Gastrocnemius medialis (tissue), 4 donors: ENCODE results near the gene ATXN7L2. TPM values are rescaled to one million over a fixed set of nuclear protein-coding genes. Genes with fewer than 3 reads are reported as not detected.
A peak's percentile ranks its signal among the peaks of the same experiment; 100 is the strongest.

ENCODE experiments used
- ATAC-seq, 2 donors: fragments of 150-250 bp; one replicate each; pipeline ENCODE4 v1.9.1; 2016
- DNase-seq, 2 donors: peaks; one replicate each; pipeline ENCODE4 v3.0.0-alpha.2; 2019
- H3K27ac ChIP-seq, 4 donors: fragments of 200-600 bp; sonication (generic); 1 replicate in 1 of 4; 2 replicates in 3 of 4; pipeline ENCODE4 v1.5.1; 2016 to 2018; ENCODE audit warnings: mild to moderate bottlenecking in 2 of 4, moderate library complexity in 1 of 4
- H3K27me3 ChIP-seq, 3 donors: fragments of 200-600 bp; sonication (generic) in 2 of 3; 1 replicate in 1 of 3; 2 replicates in 2 of 3; pipeline versions ENCODE4 v1.5.1 to v1.6.0; 2016 to 2019; ENCODE audit warnings: mild to moderate bottlenecking in 1 of 3, moderate library complexity in 1 of 3
- H3K36me3 ChIP-seq, 2 donors: fragments of 200-600 bp; sonication (generic) in 1 of 2; one replicate each; pipeline ENCODE4 v1.5.1; 2017 to 2018
- H3K4me1 ChIP-seq, 2 donors: fragments of 200-600 bp; sonication (generic) in 1 of 2; one replicate each; pipeline ENCODE4 v1.5.1; 2016 to 2017; ENCODE audit warnings: mild to moderate bottlenecking in 2 of 2
- H3K4me3 ChIP-seq, 4 donors: fragments of 200-600 bp; sonication (generic) in 3 of 4; 1 replicate in 1 of 4; 2 replicates in 3 of 4; pipeline ENCODE4 v1.5.1; 2016 to 2019; ENCODE audit warnings: mild to moderate bottlenecking in 2 of 4
- H3K9me3 ChIP-seq, 3 donors: fragments of 200-600 bp; sonication (generic) in 2 of 3; 1 replicate in 1 of 3; 2 replicates in 2 of 3; pipeline ENCODE4 v1.5.1; 2016 to 2019
- POLR2A ChIP-seq, 2 donors: fragments of 450-650 bp; IDR thresholded peaks; one replicate each; pipeline ENCODE4 v1.6.1; 2017; ENCODE audit warnings: antibody characterized with exemption in 2 of 2, mild to moderate bottlenecking in 2 of 2, moderate library complexity in 2 of 2
- in situ Hi-C, 4 donors: fragments of 200-750 bp; cut with MboI; loops; one replicate each; pipeline versions ENCODE4 v1.15.0 to v1.8.0; 2017; ENCODE audit warnings: low sequenced_read_pairs in 4 of 4
- intact Hi-C: fragments of 100-400 bp; cut with DNase I; formaldehyde crosslinking; loops from one replicate; pipeline ENCODE4 v1.15.1; 2023; ENCODE audit warnings: low total_unique reads
- total RNA-seq, 4 donors: library from RNA; depleted of rRNA; stranded (reverse); fragments of >200 nt; gene quantifications; one replicate each; pipeline versions ENCODE4 v1.1.0 to v1.2.3, GENCODE V29; 2016
- TF ChIP-seq, protein P1 (sequence below), 5 experiments: fragments of 450-650 bp in 3 of 5; fragments of 200-600 bp in 2 of 5; sonication (generic) in 2 of 5; IDR thresholded peaks in 4 of 5; conservative IDR thresholded peaks in 1 of 5; 1 replicate in 4 of 5; 2 replicates in 1 of 5; pipeline ENCODE4 v1.5.1; 2016 to 2019; ENCODE audit warnings: antibody characterized with exemption in 5 of 5, mild to moderate bottlenecking in 3 of 5, moderate library complexity in 3 of 5

Gene ATXN7L2
- total RNA-seq, 4 donors from 2014 or later: 2.1 to 12.1 (median 6.5) TPM

DNA sequence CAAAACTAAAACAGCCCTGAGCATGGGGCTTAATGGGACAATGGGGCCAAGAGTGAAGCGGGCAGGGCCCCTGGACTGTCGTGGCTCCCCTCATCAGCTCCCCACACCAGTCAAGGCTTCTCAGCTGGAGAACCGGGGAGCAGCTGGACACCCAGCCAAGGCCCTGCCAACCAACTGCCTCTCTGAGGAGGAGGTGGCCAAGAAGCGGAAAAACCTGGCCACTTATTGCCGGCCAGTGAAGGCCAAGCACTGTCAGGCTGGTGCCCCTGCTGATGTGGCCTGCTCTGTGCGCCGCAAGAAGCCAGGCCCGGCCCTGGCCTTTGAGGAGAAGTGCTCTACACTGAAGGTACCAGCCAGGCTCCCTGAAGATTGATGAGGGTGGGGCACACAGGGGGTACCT, 7.7 kb downstream of the ATXN7L2 start:
- H3K36me3 ChIP-seq: peaks cover 0 to 35% of the 10 kb centered on the region in 2 donors
- in situ Hi-C loops (loop anchor here in 2 of 4 donors (5.0 kb wide), 1 partner anchor 41 kb away; no protein-coding TSS in a partner anchor), intact Hi-C loops (loop anchor here (5.0 kb wide), 1 partner anchor 126 kb away; the partner anchor contains the start of genes AMPD2 and GNAT2)
- no peak for ATAC-seq
- H3K27me3 ChIP-seq: no peaks in the 10 kb centered on the region
- H3K27ac ChIP-seq: peak overlapping the region in 3 of 4 donors; percentile 0 to 62 (median 26)
- H3K4me1 ChIP-seq: peaks cover 11 to 27% of the 10 kb centered on the region in 2 donors
- H3K4me3 ChIP-seq: no peak overlapping the region
- TF ChIP-seq, protein P1, sequence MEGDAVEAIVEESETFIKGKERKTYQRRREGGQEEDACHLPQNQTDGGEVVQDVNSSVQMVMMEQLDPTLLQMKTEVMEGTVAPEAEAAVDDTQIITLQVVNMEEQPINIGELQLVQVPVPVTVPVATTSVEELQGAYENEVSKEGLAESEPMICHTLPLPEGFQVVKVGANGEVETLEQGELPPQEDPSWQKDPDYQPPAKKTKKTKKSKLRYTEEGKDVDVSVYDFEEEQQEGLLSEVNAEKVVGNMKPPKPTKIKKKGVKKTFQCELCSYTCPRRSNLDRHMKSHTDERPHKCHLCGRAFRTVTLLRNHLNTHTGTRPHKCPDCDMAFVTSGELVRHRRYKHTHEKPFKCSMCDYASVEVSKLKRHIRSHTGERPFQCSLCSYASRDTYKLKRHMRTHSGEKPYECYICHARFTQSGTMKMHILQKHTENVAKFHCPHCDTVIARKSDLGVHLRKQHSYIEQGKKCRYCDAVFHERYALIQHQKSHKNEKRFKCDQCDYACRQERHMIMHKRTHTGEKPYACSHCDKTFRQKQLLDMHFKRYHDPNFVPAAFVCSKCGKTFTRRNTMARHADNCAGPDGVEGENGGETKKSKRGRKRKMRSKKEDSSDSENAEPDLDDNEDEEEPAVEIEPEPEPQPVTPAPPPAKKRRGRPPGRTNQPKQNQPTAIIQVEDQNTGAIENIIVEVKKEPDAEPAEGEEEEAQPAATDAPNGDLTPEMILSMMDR (IDR thresholded peaks at IDR 0.05 in 4 of 5, conservative IDR thresholded peaks at IDR 0.05 in 1 of 5): no peak
- TF ChIP-seq POLR2A (IDR thresholded peaks at IDR 0.05): no peak
- H3K9me3 ChIP-seq: no peaks in the 10 kb centered on the region
- no peak for DNase-seq

DNA sequence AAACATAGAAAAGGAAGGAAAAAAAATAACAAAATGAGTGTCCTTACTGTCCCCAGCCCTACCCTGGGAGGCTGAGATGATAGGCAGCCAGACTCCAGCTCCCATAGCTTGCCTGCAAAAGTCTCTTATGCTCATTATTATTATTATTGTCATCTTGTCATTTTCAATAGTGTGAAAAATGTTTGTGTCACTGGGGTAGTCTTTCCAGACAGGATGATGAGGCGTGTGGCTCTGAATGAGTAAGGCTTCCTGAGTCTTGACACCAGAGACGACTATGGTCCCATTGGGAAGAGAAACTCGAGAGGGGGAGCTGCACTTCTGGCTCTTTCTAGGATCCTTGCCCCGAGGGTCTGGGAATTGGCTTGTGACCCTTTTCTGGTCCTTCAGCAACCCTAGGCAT, 9.1 kb downstream of the ATXN7L2 start:
- TF ChIP-seq, protein P1 (IDR thresholded peaks at IDR 0.05 in 4 of 5, conservative IDR thresholded peaks at IDR 0.05 in 1 of 5): no peak
- TF ChIP-seq POLR2A (IDR thresholded peaks at IDR 0.05): no peak
- intact Hi-C loops: loop anchor here (1.0 to 5.0 kb wide), 2 partner anchors 40 to 125 kb away; partner anchors contain the start of genes AMPD2 and GNAT2
- Histone ChIP-seq H3K4me3 (no peak overlapping the region), H3K27me3 (no peaks in the 10 kb centered on the region), H3K36me3 (peaks cover 0 to 49% of the 10 kb centered on the region in 2 donors), H3K27ac (peak overlapping the region in 1 of 4 donors; percentile 86), H3K9me3 (no peaks in the 10 kb centered on the region), H3K4me1 (peaks cover 11 to 27% of the 10 kb centered on the region in 2 donors)
- in situ Hi-C loops: loop anchor here in 2 of 4 donors (5.0 kb wide), 1 partner anchor 40 kb away; no protein-coding TSS in a partner anchor
- ATAC-seq (no peak), DNase-seq (no peak)

DNA sequence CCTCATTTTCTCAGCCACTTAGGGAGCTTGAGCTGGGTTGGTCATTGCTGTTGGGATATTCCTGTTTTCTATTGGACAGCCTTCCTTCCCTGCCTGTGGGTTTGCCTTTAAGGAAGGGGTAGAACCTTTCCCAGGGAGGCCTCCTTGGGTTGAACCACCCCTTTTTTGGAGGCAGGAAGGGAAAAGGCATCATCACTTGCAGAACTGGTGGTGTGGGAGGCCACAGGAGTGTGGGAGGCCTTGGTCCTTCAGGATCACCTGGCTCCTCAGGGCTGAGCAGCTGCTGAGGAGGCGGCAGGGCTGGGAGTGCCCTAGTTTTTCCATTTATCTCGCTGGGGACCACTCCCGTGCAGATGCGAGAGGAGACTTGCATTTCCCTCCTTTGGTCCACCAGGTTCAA, 9.5 kb downstream of the ATXN7L2 start:
- Histone ChIP-seq H3K27me3 (no peaks in the 10 kb centered on the region), H3K4me1 (peaks cover 11 to 27% of the 10 kb centered on the region in 2 donors), H3K9me3 (no peaks in the 10 kb centered on the region), H3K4me3 (peak overlapping the region in 2 of 4 donors; percentile 98 to 100), H3K27ac (peak overlapping the region; percentile 62 to 86 (median 83)), H3K36me3 (peaks cover 0 to 45% of the 10 kb centered on the region in 2 donors)
- ATAC-seq: no peak
- in situ Hi-C loops (loop anchor here in 2 of 4 donors (5.0 kb wide), 1 partner anchor 39 kb away; no protein-coding TSS in a partner anchor), intact Hi-C loops (loop anchor here (1.0 to 5.0 kb wide), 2 partner anchors 39 to 124 kb away; partner anchors contain the start of genes AMPD2 and GNAT2)
- no peak for TF ChIP-seq POLR2A (IDR thresholded peaks at IDR 0.05)
- TF ChIP-seq, protein P1 (IDR thresholded peaks at IDR 0.05 in 4 of 5, conservative IDR thresholded peaks at IDR 0.05 in 1 of 5): no peak
- no peak for DNase-seq

DNA sequence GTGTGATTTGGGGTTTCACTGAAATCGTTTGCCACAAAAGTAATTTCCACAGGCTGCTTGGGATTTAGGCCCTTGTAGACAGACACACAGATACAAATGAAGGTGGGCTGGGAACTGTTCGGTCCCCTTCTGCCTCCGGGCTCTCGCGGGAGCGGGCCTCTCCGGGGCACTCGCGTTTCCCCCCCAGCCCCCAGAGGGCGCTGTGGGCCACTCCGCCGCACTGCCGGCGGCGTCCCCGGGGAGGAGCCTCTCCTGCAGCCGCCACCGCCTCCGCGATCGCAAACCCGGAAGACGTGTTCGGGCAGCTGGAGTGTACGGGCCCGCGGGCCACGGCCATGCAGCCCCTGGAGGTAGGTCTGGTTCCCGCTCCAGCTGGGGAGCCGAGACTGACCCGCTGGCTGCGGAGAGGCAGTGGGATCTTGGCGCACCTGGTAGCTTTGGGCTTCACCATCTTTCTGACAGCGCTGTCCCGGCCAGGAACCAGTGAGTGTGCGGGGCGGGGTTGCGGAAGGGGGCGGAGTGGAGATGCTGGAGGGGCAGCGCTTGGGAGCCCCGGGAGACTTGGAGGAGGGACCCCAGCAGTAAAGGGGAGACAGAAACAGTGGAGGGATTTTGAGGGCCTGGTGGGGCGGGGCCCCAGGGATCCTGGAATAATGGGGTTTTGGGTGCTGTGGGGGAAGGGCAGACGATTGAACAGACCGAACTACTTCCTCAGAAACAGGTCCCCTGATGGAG, 10.3 kb downstream of the ATXN7L2 start, which contains the start of gene CYB561D1:
Gene CYB561D1, plus strand, starts transcription at position 290 of the 735 bp plus-strand sequence. Its CDS starts 46 bp downstream, at position 336.
- peak within 1 kb of the TSS; percentile 82 to 100 (median 97) for H3K4me3 ChIP-seq
- H3K27ac ChIP-seq: peak within 1 kb of the TSS; percentile 62 to 86 (median 83)
- in situ Hi-C loops (loop anchor here in 2 of 4 donors (5.0 kb wide), 1 partner anchor 38 kb away; no protein-coding TSS in a partner anchor), intact Hi-C loops (loop anchor here (1.0 to 5.0 kb wide), 2 partner anchors 38 to 123 kb away; partner anchors contain the start of genes AMPD2 and GNAT2)
- peaks cover 0 to 38% of the 10 kb centered on the region in 2 donors for H3K36me3 ChIP-seq
- peak; percentile 73 to 85 for ATAC-seq
- peaks cover 11 to 27% of the 10 kb centered on the region in 2 donors for H3K4me1 ChIP-seq
- H3K27me3 ChIP-seq: no peaks in the 10 kb centered on the region
- no peaks in the 10 kb centered on the region for H3K9me3 ChIP-seq
- peak; percentile 19 to 46 for TF ChIP-seq POLR2A (IDR thresholded peaks at IDR 0.05)
- TF ChIP-seq, protein P1 (IDR thresholded peaks at IDR 0.05 in 4 of 5, conservative IDR thresholded peaks at IDR 0.05 in 1 of 5): peak; percentile 90 to 98 (median 95)
- peak; percentile 64 to 80 for DNase-seq
